HepG2 (cell line): ENCODE results near the gene SAMD10. TPM values are rescaled to one million over a fixed set of nuclear protein-coding genes. Genes with fewer than 3 reads are reported as not detected.

ENCODE experiments used
- ATAC-seq: fragments of 200-7000 bp; cut with Tn5 transposase; 3 replicates; pipeline ENCODE4 v1.9.1; 2020; ENCODE audit warnings: mild to moderate bottlenecking, moderate library complexity
- BruUV-seq: library from RNA; stranded (reverse); fragments of 400-500 nt; replicated peaks from 2 replicates; lab custom pipeline; 2021; lab: Mats Ljungman, UMichigan
- CTCF ChIA-PET: fragments of 300-600 bp; formaldehyde crosslinking; extraction: SDS; loops from one replicate; lab custom pipeline; 2021; ENCODE audit warnings: low total read pairs, inconsistent platforms, low intra/inter-chr PET ratio; lab: Yijun Ruan, JAX
- POLR2A ChIA-PET: fragments of 350-600 bp; sonication (Branson Sonifier 250); formaldehyde crosslinking; loops from one replicate; lab custom pipeline; 2020; ENCODE audit warnings: antibody characterized with exemption, inconsistent platforms; lab: Yijun Ruan, JAX
- DNase-seq: peaks from one replicate; pipeline ENCODE4 v3.0.0-alpha.2; 2015; ENCODE audit warnings: low spot score
- FAIRE-seq: peaks from 3 replicates; lab custom pipeline; 2011; peaks lifted over from hg19 to GRCh38; lab: Jason Lieb, UNC
- H2AFZ ChIP-seq: one replicate; pipeline ENCODE4 v1.6.1; 2011; ENCODE audit warnings: low read length, inconsistent platforms
- H3K27ac ChIP-seq: fragments of 300-600 bp; 3 replicates; pipeline ENCODE4 v1.8.0; 2011; ENCODE audit warnings: mixed run types, mild to moderate bottlenecking, mixed read lengths, low read length, inconsistent platforms; ENCODE audit not compliant: insufficient read depth; ENCODE audit errors: extremely low read length
- H3K27me3 ChIP-seq, 2 experiments: fragments of 200-600 bp in 1 of 2; 2 replicates in 1 of 2; 3 replicates in 1 of 2; pipeline versions ENCODE4 v1.6.0 to v1.8.0; 2011; ENCODE audit warnings: low read length in 2 of 2, mild to moderate bottlenecking in 2 of 2, moderate library complexity in 2 of 2, inconsistent platforms in 1 of 2; ENCODE audit not compliant: insufficient read depth in 2 of 2, control insufficient read depth in 1 of 2
- H3K36me3 ChIP-seq, 2 experiments: fragments of 200-600 bp in 1 of 2; replicated peaks in 1 of 2; 2 replicates in 1 of 2; 3 replicates in 1 of 2; pipeline versions ENCODE4 v1.5.1 to v1.8.0; 2011; ENCODE audit warnings: low read length in 2 of 2, inconsistent platforms in 1 of 2; ENCODE audit not compliant: insufficient read depth in 2 of 2, control insufficient read depth in 1 of 2
- H3K4me1 ChIP-seq: 2 replicates; pipeline ENCODE4 v1.5.1; 2012; ENCODE audit warnings: low read length, inconsistent platforms; ENCODE audit not compliant: insufficient read depth
- H3K4me2 ChIP-seq: 2 replicates; pipeline ENCODE4 v1.6.0; 2011; ENCODE audit warnings: low read depth, low read length, inconsistent platforms
- H3K4me3 ChIP-seq, 3 experiments: fragments of 200-600 bp in 1 of 3; sonication (generic), shearing (Covaris generic) in 1 of 3; replicated peaks in 1 of 3; 2 replicates each; pipeline ENCODE4 v1.5.1; 2011 to 2016; ENCODE audit warnings: low read length in 3 of 3, inconsistent platforms in 2 of 3, low read depth in 2 of 3, mild to moderate bottlenecking in 2 of 3, control low read depth in 1 of 3, mixed read lengths in 1 of 3; ENCODE audit not compliant: insufficient read depth in 1 of 3
- H3K79me2 ChIP-seq: one replicate; pipeline ENCODE4 v1.6.1; 2011; ENCODE audit warnings: low read length, inconsistent platforms; ENCODE audit not compliant: insufficient read depth
- H3K9ac ChIP-seq: 2 replicates; pipeline ENCODE4 v1.6.0; 2011; ENCODE audit warnings: mild to moderate bottlenecking, low read depth, low read length, inconsistent platforms; ENCODE audit not compliant: insufficient read depth
- H3K9me3 ChIP-seq: 2 replicates; pipeline ENCODE4 v1.5.1; 2012; ENCODE audit warnings: mild to moderate bottlenecking, low read length
- H4K20me1 ChIP-seq: 2 replicates; pipeline ENCODE4 v1.6.0; 2011; ENCODE audit warnings: inconsistent platforms, mild to moderate bottlenecking, low read length, moderate library complexity; ENCODE audit not compliant: insufficient read depth
- AGO2 ChIP-seq: fragments of 200-400 bp; formaldehyde crosslinking; optimal IDR thresholded peaks from 2 replicates; pipeline ENCODE3; 2017; ENCODE audit warnings: mild to moderate bottlenecking, low read depth, low read length, moderate library complexity
- ESRRA ChIP-seq: sonication (generic); formaldehyde crosslinking; IDR thresholded peaks from 2 replicates; pipeline ENCODE4 v1.5.1; 2020; ENCODE audit warnings: mild to moderate bottlenecking, low read depth, missing genetic modification reagents
- HES4 ChIP-seq: sonication (generic); formaldehyde crosslinking; IDR thresholded peaks from 2 replicates; pipeline ENCODE4 v1.9.0; 2021; ENCODE audit warnings: mild to moderate bottlenecking, missing genetic modification reagents, borderline replicate concordance
- HIC2 ChIP-seq: sonication (generic); formaldehyde crosslinking; IDR thresholded peaks from 2 replicates; pipeline ENCODE4 v1.9.0; 2022; ENCODE audit warnings: low read depth, missing genetic modification reagents
- HOXA9 ChIP-seq: sonication (generic); formaldehyde crosslinking; IDR thresholded peaks from 2 replicates; pipeline ENCODE4 v1.8.1; 2022; ENCODE audit warnings: missing genetic modification reagents, mild to moderate bottlenecking, moderate library complexity, borderline replicate concordance
- MTF2 ChIP-seq: sonication (generic); formaldehyde crosslinking; IDR thresholded peaks from 2 replicates; pipeline ENCODE4 v1.5.0; 2020; ENCODE audit warnings: missing genetic modification reagents, borderline replicate concordance
- MXI1 ChIP-seq: IDR thresholded peaks from 3 replicates; pipeline ENCODE4 v1.6.1; 2012; ENCODE audit warnings: low read depth, low read length, inconsistent platforms, borderline replicate concordance
- POLR2A ChIP-seq, 2 experiments: IDR thresholded peaks; 2 replicates each; pipeline ENCODE4 v1.6.1; 2011; ENCODE audit warnings: low read depth in 2 of 2, low read length in 2 of 2, mild to moderate bottlenecking in 1 of 2, moderate library complexity in 1 of 2; ENCODE audit not compliant: insufficient read depth in 1 of 2
- PRMT3 ChIP-seq: sonication (generic); formaldehyde crosslinking; IDR thresholded peaks from 2 replicates; pipeline ENCODE4 v1.8.1; 2022; ENCODE audit warnings: low read depth, mild to moderate bottlenecking, moderate library complexity, missing genetic modification reagents, borderline replicate concordance
- RAD51 ChIP-seq: fragments of 450-650 bp; IDR thresholded peaks from 2 replicates; pipeline ENCODE4 v1.6.1; 2016; ENCODE audit warnings: borderline replicate concordance
- RBFOX2 ChIP-seq: fragments of 200-400 bp; formaldehyde crosslinking; IDR thresholded peaks from 2 replicates; pipeline ENCODE4 v1.6.1; 2017; ENCODE audit warnings: low read depth, mild to moderate bottlenecking, low read length
- RERE ChIP-seq: IDR thresholded peaks from 2 replicates; pipeline ENCODE4 v1.6.1; 2016; ENCODE audit warnings: low read depth, missing genetic modification reagents, missing compliant biosample characterization
- TARDBP ChIP-seq: sonication (generic); formaldehyde crosslinking; IDR thresholded peaks from 2 replicates; pipeline ENCODE4 v1.8.0; 2022; ENCODE audit warnings: mild to moderate bottlenecking, missing genetic modification reagents
- YEATS2 ChIP-seq: sonication (generic); formaldehyde crosslinking; IDR thresholded peaks from 2 replicates; pipeline ENCODE4 v1.4.0; 2020; ENCODE audit warnings: missing genetic modification reagents, borderline replicate concordance
- ZNF737 ChIP-seq: sonication (generic); formaldehyde crosslinking; IDR thresholded peaks from 2 replicates; pipeline ENCODE4 v1.5.0; 2020; ENCODE audit warnings: missing genetic modification reagents, mild to moderate bottlenecking, borderline replicate concordance
- ZNF776 ChIP-seq: sonication (generic); formaldehyde crosslinking; IDR thresholded peaks from 2 replicates; pipeline ENCODE4 v1.4.0; 2020; ENCODE audit warnings: mild to moderate bottlenecking, missing genetic modification reagents
- ZNF879 ChIP-seq: sonication (generic); formaldehyde crosslinking; IDR thresholded peaks from 2 replicates; pipeline ENCODE4 v1.8.1; 2023; ENCODE audit warnings: missing genetic modification reagents
- WGBS: methylation state at CpG from one replicate; pipeline ENCODE4 v1.1.6; 2017; ENCODE audit warnings: low lambda C conversion rate; 5-methylcytosine and 5-hydroxymethylcytosine counted together
- in situ Hi-C: cut with HindIII; loops from 2 replicates; pipeline ENCODE4 v1.10.0; 2017; ENCODE audit warnings: low pct_unique_long_range_greater_than_20kb; ENCODE audit not compliant: extremely low pct_ligation_motif_present
- intact Hi-C: fragments of 100-400 bp; cut with micrococcal nuclease; formaldehyde crosslinking; loops from one replicate; pipeline ENCODE4 v1.10.0; 2022; ENCODE audit not compliant: unreplicated experiment
- polyA plus RNA-seq, 8 experiments: library from polyadenylated mRNA; depleted of rRNA in 3 of 8; stranded (reverse) in 7 of 8; unstranded in 1 of 8; fragments of >200 nt; fragmentation: Illumina TruSeq in 4 of 8; extraction: Trizol in 4 of 8; gene quantifications; 2 replicates each; pipeline versions ENCODE4 v1.2.1 to v1.2.3, GENCODE V29; 2011 to 2016; ENCODE audit warnings: low read depth in 4 of 8, missing spikeins in 1 of 8, mixed read lengths in 1 of 8; ENCODE audit not compliant: insufficient read depth in 1 of 8
- total RNA-seq, 5 experiments: library from RNA; depleted of rRNA; stranded (reverse); fragments of >200 nt; fragmentation: Illumina TruSeq; extraction: Trizol; gene quantifications; 2 replicates each; pipeline ENCODE4 v1.2.3, GENCODE V29; 2016; ENCODE audit warnings: low read depth in 1 of 5

SAMD10 gene
- total and polyA plus RNA-seq, 2 of the 13 experiments (the other 11 are each of a cell fraction or from before 2014, with no cell fraction given): 6.1 to 11.0 TPM

GRCh38 chr20:64021124-64021975, 41.9 kb upstream of the SAMD10 start:
- H3K9ac ChIP-seq: no peak overlapping the region
- H3K4me2 ChIP-seq: no peak overlapping the region
- peaks cover 4% of the 10 kb centered on the region for H3K79me2 ChIP-seq
- H3K9me3 ChIP-seq: no peaks in the 10 kb centered on the region
- WGBS: 98% methylated on average over 33 of the region's 36 CpGs
- H3K4me3 ChIP-seq: no peak overlapping the region
- H3K27me3 ChIP-seq: no peaks in the 10 kb centered on the region
- ChIA-PET CTCF (no interaction called here), POLR2A (no interaction called here)
- H3K27ac ChIP-seq: no peak overlapping the region
- FAIRE-seq (no peak), ATAC-seq (no peak), DNase-seq (no peak)
- no peak overlapping the region for H2AFZ ChIP-seq
- in situ Hi-C loops: loop anchor here (5.0 kb wide), 1 partner anchor 39 kb away; the partner anchor contains the start of gene PRPF6
- H3K4me1 ChIP-seq: peaks cover 42% of the 10 kb centered on the region
- H3K36me3 ChIP-seq: peaks cover 48 to 70% of the 10 kb centered on the region in 2 experiments
- no peaks in the 10 kb centered on the region for H4K20me1 ChIP-seq
- no TSS peak for BruUV-seq
- intact Hi-C loops: no loop called here
- TF ChIP-seq ZNF737 (CRISPR knock-in tag): 0 out of 2 replicates have a peak, but pooled peaks have one; percentile 67
- TF ChIP-seq POLR2A (IDR thresholded peaks at IDR 0.05; ENCODE audit: insufficient read depth in 1 of 2, low read depth in 2 of 2, low read length in 2 of 2): peak; percentile 13 to 60; a peak in 2 of 4 replicates
- 0 out of 2 replicates have a peak, but pooled peaks have one; percentile 42 for TF ChIP-seq HES4
- peak; percentile 66; the same call in 1 of the 2 replicates for TF ChIP-seq TARDBP (CRISPR knock-in tag)
- TF ChIP-seq RAD51: no peak
- TF ChIP-seq ZNF879 (CRISPR knock-in tag): no peak
- no peak for TF ChIP-seq PRMT3 (CRISPR knock-in tag)
- TF ChIP-seq RBFOX2: peak; percentile 46; the same call in 1 of the 2 replicates
- TF ChIP-seq MTF2: no peak
- peak; percentile 85 for TF ChIP-seq AGO2
- 0 out of 2 replicates have a peak, but pooled peaks have one; percentile 48 for TF ChIP-seq ZNF776 (CRISPR knock-in tag)
- 0 out of 3 replicates have a peak, but pooled peaks have one; percentile 24 for TF ChIP-seq MXI1
- TF ChIP-seq HOXA9 (CRISPR knock-in tag): 0 out of 2 replicates have a peak, but pooled peaks have one; percentile 50
- TF ChIP-seq ESRRA: no peak
- TF ChIP-seq HIC2 (CRISPR knock-in tag): 0 out of 2 replicates have a peak, but pooled peaks have one; percentile 21
- TF ChIP-seq YEATS2 (CRISPR knock-in tag): no peak
- no peak for TF ChIP-seq RERE (CRISPR knock-in tag)
